ENCODE data around the gene MRPL55.

The MRPL55 gene

DNA sequence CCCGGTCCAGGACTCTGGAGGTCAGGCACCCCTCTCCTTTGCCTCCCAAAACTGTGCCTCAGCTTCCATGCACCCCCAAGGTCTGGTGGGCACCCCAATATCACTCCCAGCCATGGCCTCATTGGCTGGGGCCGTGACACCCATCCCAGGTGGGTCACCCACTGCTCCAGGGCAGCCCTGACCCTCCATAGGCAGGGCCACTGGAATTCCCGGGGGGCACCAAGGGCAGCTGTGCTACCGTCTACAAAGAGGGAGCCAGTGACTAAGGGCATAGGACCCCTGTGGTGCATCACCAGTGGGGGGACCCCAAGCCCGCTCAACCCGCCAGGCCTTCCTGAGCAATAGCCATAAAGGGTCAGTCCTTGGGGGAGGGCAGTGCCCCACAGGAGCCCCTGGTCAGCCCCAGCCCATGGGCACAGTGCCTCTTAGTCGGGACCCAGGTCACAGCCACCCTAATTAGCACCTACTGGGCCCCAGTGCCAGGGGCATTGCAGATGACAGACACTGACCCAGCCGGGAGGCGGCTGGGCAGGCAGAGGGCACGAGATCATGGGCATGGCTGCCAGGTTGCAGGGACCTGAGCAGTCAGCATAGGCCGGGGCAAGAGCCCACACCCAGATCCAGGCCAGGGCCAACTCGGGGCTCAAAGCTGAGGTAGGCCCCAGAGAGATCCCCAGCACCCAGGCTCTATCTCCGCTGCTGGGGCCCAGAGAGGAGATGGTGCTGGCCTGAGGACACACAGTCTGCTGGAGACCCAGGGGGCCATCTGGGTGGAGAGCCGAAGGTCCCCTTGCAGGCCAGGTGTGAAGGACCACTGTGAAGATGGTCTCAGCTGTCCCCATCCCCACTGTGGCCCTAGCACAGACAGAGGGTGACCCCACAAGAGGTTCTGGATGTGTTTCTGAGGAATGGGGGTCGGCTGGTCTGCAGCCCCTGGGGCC is 45.6 kb downstream of the MRPL55 start:
- H3K4me3 ChIP-seq (ENCODE audit: low read depth, low read length) = no peak overlapping the region
- no peak for DNase-seq (ENCODE audit: low read depth)
- TF ChIP-seq MYC (IDR thresholded peaks at IDR 0.05; ENCODE audit: low read depth, low read length) = no peak
- TF ChIP-seq MAX (IDR thresholded peaks at IDR 0.05; ENCODE audit: low read depth, low read length) = no peak
- TF ChIP-seq CTCF (IDR thresholded peaks at IDR 0.05; ENCODE audit: low read depth, low read length) = no peak
- TF ChIP-seq POLR2A (IDR thresholded peaks at IDR 0.05; ENCODE audit: extremely low read depth, insufficient read length) = no peak

- H3K4me3 ChIP-seq (ENCODE audit: low read depth, low read length) = no peak overlapping the region
- no peak for TF ChIP-seq CTCF (IDR thresholded peaks at IDR 0.05; ENCODE audit: low read depth, low read length)
- TF ChIP-seq MAX (IDR thresholded peaks at IDR 0.05; ENCODE audit: low read depth, low read length) = no peak
- no peak for TF ChIP-seq POLR2A (IDR thresholded peaks at IDR 0.05; ENCODE audit: extremely low read depth, insufficient read length)
- no peak for TF ChIP-seq MYC (IDR thresholded peaks at IDR 0.05; ENCODE audit: low read depth, low read length)
- no peak for DNase-seq (ENCODE audit: low read depth)
Measured at GRCh38 chr1:228062812-228063211, 46.3 kb downstream of the MRPL55 start.

GRCh38 chr1:228062085-228062791 is 46.9 kb downstream of the MRPL55 start:
- TF ChIP-seq MAX (IDR thresholded peaks at IDR 0.05; ENCODE audit: low read depth, low read length) = no peak
- TF ChIP-seq POLR2A (IDR thresholded peaks at IDR 0.05; ENCODE audit: extremely low read depth, insufficient read length) = no peak
- no peak for TF ChIP-seq CTCF (IDR thresholded peaks at IDR 0.05; ENCODE audit: low read depth, low read length)
- TF ChIP-seq MYC (IDR thresholded peaks at IDR 0.05; ENCODE audit: low read depth, low read length) = no peak
- DNase-seq (ENCODE audit: low read depth) = no peak
- no peak overlapping the region for H3K4me3 ChIP-seq (ENCODE audit: low read depth, low read length)

DNA sequence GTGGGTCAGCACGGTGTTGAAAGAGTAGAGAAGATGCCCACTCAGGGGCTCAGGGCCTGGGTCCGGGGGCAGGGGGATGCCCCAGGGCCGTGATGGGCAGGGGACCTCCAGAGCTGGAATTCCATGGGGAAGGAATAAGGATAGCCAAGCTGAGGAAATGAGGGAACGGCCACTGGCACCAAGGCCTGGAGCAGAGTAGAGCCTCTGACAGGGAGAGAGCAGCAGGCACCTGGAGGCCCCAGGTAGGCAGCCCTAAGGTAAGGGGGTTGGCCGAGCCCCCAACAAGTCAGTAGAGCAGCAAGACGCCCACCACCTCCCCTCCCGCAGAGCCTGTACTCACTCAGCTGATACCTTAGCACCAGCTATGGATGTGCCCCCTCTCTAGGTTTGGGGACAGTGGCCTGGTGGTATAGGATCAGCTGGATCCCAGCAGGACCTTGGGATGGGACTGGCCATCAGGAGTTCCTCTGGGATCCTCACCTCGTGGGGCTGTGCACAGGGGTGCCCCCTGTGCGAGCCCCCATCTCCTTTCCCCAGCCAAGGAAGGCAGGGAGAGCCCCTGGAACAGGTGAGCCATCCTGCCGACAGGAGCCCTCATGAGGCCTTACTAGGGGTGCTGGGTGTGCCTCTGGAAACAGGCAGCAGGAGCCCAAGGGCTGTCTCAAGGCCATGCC is 47.6 kb downstream of the MRPL55 start:
- TF ChIP-seq MYC (IDR thresholded peaks at IDR 0.05; ENCODE audit: low read depth, low read length) = no peak
- no peak for TF ChIP-seq CTCF (IDR thresholded peaks at IDR 0.05; ENCODE audit: low read depth, low read length)
- TF ChIP-seq POLR2A (IDR thresholded peaks at IDR 0.05; ENCODE audit: extremely low read depth, insufficient read length) = no peak
- TF ChIP-seq MAX (IDR thresholded peaks at IDR 0.05; ENCODE audit: low read depth, low read length) = no peak
- H3K4me3 ChIP-seq (ENCODE audit: low read depth, low read length) = no peak overlapping the region
- no peak for DNase-seq (ENCODE audit: low read depth)

GRCh38 chr1:228060458-228061190 is 48.5 kb downstream of the MRPL55 start:
- TF ChIP-seq MAX (IDR thresholded peaks at IDR 0.05; ENCODE audit: low read depth, low read length) = no peak
- TF ChIP-seq CTCF (IDR thresholded peaks at IDR 0.05; ENCODE audit: low read depth, low read length) = no peak
- no peak for TF ChIP-seq MYC (IDR thresholded peaks at IDR 0.05; ENCODE audit: low read depth, low read length)
- TF ChIP-seq POLR2A (IDR thresholded peaks at IDR 0.05; ENCODE audit: extremely low read depth, insufficient read length) = no peak
- no peak for DNase-seq (ENCODE audit: low read depth)
- no peak overlapping the region for H3K4me3 ChIP-seq (ENCODE audit: low read depth, low read length)
